Activated CD8-positive, alpha-beta T cell treated with anti-CD3 and anti-CD28 coated beads for 36 hours (primary cell): Measurements from ENCODE around the gene TRAF3IP1. TPM values are rescaled to one million over a fixed set of nuclear protein-coding genes. Genes with fewer than 3 reads are reported as not detected.

Experiments used
- ATAC-seq: fragments of 200-7000 bp; cut with Tn5 transposase; one replicate; pipeline ENCODE4 v1.10.0; 2021; ENCODE audit warnings: mild to moderate bottlenecking, moderate library complexity
- CTCF ChIA-PET: fragments of 350-600 bp; sonication (Branson Sonifier 250); formaldehyde crosslinking; loops from one replicate; lab custom pipeline; 2021; ENCODE audit warnings: antibody characterized with exemption; lab: Charles Lee
- POLR2A ChIA-PET: fragments of 350-600 bp; sonication (Branson Sonifier 250); formaldehyde crosslinking; loops from one replicate; lab custom pipeline; 2021; ENCODE audit warnings: antibody characterized with exemption; lab: Charles Lee
- DNase-seq: peaks from one replicate; pipeline ENCODE4 v3.0.0-alpha.2; 2020
- H3K27ac Mint-ChIP-seq: one replicate; pipeline ENCODE4 v1.8.0; 2021; ENCODE audit warnings: mild to moderate bottlenecking, mixed read lengths
- H3K27me3 Mint-ChIP-seq: one replicate; pipeline ENCODE4 v1.8.0; 2021; ENCODE audit warnings: mixed read lengths
- H3K36me3 Mint-ChIP-seq: one replicate; pipeline ENCODE4 v1.8.0; 2021; ENCODE audit warnings: low read depth, mixed read lengths
- H3K4me1 Mint-ChIP-seq: one replicate; pipeline ENCODE4 v1.8.0; 2021; ENCODE audit warnings: low read depth, mixed read lengths
- H3K4me3 Mint-ChIP-seq: one replicate; pipeline ENCODE4 v1.8.0; 2021; ENCODE audit warnings: mild to moderate bottlenecking, moderate library complexity, mixed read lengths
- H3K9me3 Mint-ChIP-seq: one replicate; pipeline ENCODE4 v1.8.0; 2021; ENCODE audit warnings: mixed read lengths
- CTCF ChIP-seq: fragments of 200-600 bp; IDR thresholded peaks from one replicate; pipeline ENCODE4 v1.8.0; 2022; ENCODE audit warnings: antibody characterized with exemption, mild to moderate bottlenecking
- intact Hi-C: fragments of 100-400 bp; cut with micrococcal nuclease; formaldehyde crosslinking; loops from one replicate; pipeline ENCODE4 v1.10.0; 2022
- total RNA-seq, 2 experiments: library from RNA; stranded (reverse); gene quantifications; one replicate each; pipeline ENCODE4 v1.2.3, GENCODE V29; 2021

Gene TRAF3IP1
- total RNA-seq, 2 experiments from 2014 or later: 7.1 to 7.9 TPM

GRCh38 chr2:238422940-238423339, 102.6 kb downstream of the TRAF3IP1 start:
- Mint-ChIP-seq H3K27ac (no peak overlapping the region), H3K27me3 (no peaks in the 10 kb centered on the region), H3K36me3 (peaks cover 3% of the 10 kb centered on the region), H3K9me3 (no peaks in the 10 kb centered on the region), H3K4me1 (peaks cover 8% of the 10 kb centered on the region), H3K4me3 (no peak overlapping the region)
- CTCF ChIA-PET: no interaction called here
- no peak for TF ChIP-seq CTCF
- ATAC-seq: no peak
- DNase-seq: no peak
- POLR2A ChIA-PET: no interaction called here
- intact Hi-C loops: loop anchor here (10.0 kb wide), 1 partner anchor 48 kb away; no protein-coding TSS in a partner anchor

DNA sequence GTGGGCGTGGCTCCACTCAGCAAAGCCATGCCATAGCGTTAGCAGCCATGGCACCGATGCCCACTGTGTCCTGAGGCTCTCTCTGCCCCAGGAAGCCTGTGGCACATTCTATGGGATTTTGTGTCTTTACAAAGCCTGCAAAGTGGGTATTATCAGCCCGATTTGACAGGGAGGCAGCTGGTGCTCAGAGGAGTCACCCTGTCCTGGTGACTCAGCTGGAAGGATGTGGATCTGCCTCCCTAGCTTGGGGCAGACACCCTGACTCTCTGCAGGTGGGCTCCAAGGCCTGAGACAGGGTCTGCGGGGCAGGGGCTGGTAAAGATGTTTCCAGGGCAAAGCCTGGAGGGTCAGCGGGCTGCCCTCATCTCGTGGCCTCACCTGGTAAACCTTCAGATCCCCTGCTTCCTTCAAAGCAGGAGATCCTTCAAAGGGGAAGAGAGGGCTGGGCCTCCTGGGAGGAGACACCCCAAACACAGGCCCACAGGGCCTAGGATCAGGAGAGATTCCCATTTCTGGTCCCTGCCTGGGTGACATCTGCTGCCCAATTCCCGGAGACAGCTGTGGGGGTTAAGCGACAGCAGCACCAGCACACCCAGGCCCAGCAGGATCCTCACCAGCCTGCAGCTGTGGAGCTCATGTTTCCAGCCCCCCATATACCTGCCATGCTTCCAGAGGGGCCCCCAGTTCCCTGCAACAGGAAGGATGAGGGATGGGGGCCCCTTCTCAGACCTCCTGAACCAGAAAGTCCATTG, 103.4 kb downstream of the TRAF3IP1 start:
- no peak for DNase-seq
- intact Hi-C loops: loop anchor here (10.0 kb wide), 1 partner anchor 49 kb away; no protein-coding TSS in a partner anchor
- ChIA-PET POLR2A (no interaction called here), CTCF (interaction anchor here (0.9 to 1.0 kb wide), 2 partner anchors 47 to 53 kb away, joined by 3 read pairs; no protein-coding TSS in a partner anchor)
- TF ChIP-seq CTCF: no peak
- Mint-ChIP-seq H3K9me3 (no peaks in the 10 kb centered on the region), H3K36me3 (peaks cover 9% of the 10 kb centered on the region), H3K4me3 (no peak overlapping the region), H3K27ac (no peak overlapping the region), H3K27me3 (no peaks in the 10 kb centered on the region), H3K4me1 (peaks cover 15% of the 10 kb centered on the region)
- no peak for ATAC-seq

DNA sequence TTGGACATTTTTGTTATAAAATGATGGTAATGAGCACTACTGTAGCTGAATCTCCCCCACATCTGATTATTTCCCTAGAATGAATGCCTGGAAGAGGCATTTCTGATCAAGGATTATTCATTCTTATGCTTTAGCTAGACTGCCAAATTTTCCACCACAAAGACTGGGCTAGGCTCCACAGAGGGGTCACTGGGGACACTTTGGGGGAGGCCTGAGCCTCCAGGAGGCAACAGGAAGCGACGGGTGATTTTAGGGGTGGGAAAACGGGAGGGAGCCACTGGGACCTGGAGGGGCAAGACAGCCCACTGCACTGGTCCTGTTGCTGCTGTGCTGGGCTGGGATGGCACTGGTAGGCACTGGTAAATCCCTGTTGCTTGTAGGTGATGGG, 104.0 kb downstream of the TRAF3IP1 start:
- DNase-seq: no peak
- no peak for ATAC-seq
- intact Hi-C loops: loop anchor here (10.0 kb wide), 1 partner anchor 50 kb away; no protein-coding TSS in a partner anchor
- CTCF ChIA-PET: interaction anchor here (0.9 to 1.0 kb wide), 2 partner anchors 47 to 53 kb away, joined by 3 read pairs; no protein-coding TSS in a partner anchor
- H3K27ac Mint-ChIP-seq: peak overlapping the region; percentile 60
- no peak for TF ChIP-seq CTCF
- H3K27me3 Mint-ChIP-seq: no peaks in the 10 kb centered on the region
- no peaks in the 10 kb centered on the region for H3K9me3 Mint-ChIP-seq
- POLR2A ChIA-PET: no interaction called here
- H3K36me3 Mint-ChIP-seq: peaks cover 12% of the 10 kb centered on the region
- no peak overlapping the region for H3K4me3 Mint-ChIP-seq
- H3K4me1 Mint-ChIP-seq: peaks cover 19% of the 10 kb centered on the region

DNA sequence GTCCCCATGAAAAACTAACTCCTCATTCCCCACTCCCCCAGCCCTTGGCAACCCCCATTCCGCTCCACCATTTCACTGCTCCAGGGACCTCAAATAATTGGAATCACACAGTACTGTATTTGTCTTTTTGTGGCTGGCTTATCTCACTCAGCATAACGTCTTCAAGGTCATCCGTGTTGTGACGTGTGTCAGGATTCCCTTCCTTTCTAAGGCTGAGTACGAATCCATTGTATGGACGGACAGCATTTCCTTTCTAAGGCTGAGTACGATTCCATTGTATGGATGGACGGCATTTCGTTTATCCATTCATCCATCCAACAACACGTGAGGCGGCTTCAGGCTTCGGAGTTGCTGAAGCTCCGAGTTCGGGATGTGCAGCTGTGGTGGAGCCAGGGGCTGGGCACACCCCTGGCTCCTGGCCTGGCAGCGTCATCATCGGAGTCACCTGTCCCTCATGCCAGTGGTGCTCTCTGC, 105.2 kb downstream of the TRAF3IP1 start:
- Mint-ChIP-seq H3K27ac (peak overlapping the region; percentile 64), H3K27me3 (no peaks in the 10 kb centered on the region), H3K36me3 (peaks cover 21% of the 10 kb centered on the region), H3K4me1 (peaks cover 28% of the 10 kb centered on the region), H3K4me3 (peak overlapping the region; percentile 89), H3K9me3 (peaks cover 5% of the 10 kb centered on the region)
- ATAC-seq (no peak), DNase-seq (no peak)
- CTCF ChIA-PET: no interaction called here
- POLR2A ChIA-PET: no interaction called here
- TF ChIP-seq CTCF: no peak
- intact Hi-C loops: loop anchor here (10.0 kb wide), 1 partner anchor 51 kb away; no protein-coding TSS in a partner anchor
